CD4-positive, alpha-beta T cell (primary cell): ENCODE measurements around the gene PTPRE. TPM values are rescaled to one million over a fixed set of nuclear protein-coding genes. Genes with fewer than 3 reads are reported as not detected.

Experiments used
- ATAC-seq: fragments of 200-7000 bp; cut with Tn5 transposase; one replicate; pipeline ENCODE4 v1.10.0; 2022; ENCODE audit warnings: mild to moderate bottlenecking; ENCODE audit not compliant: poor library complexity
- CTCF ChIA-PET: fragments of 350-600 bp; sonication (Branson Sonifier 250); formaldehyde crosslinking; loops from one replicate; lab custom pipeline; 2021; ENCODE audit warnings: antibody characterized with exemption, inconsistent platforms; lab: Charles Lee
- POLR2A ChIA-PET: fragments of 350-600 bp; sonication (Branson Sonifier 250); formaldehyde crosslinking; loops from one replicate; lab custom pipeline; 2021; ENCODE audit warnings: antibody characterized with exemption, inconsistent platforms; lab: Charles Lee
- DNase-seq, 14 experiments: peaks; one replicate each; pipeline ENCODE4 v3.0.0-alpha.2; 2013 to 2020; ENCODE audit warnings: mixed read lengths in 2 of 14
- H3K27ac ChIP-seq, 2 donors: one replicate each; pipeline versions ENCODE4 v1.5.1 to v1.7.0; 2013; ENCODE audit warnings: low read length in 2 of 2, low read depth in 1 of 2, mild to moderate bottlenecking in 1 of 2
- H3K27me3 ChIP-seq, 2 experiments: 1 replicate in 1 of 2; 2 replicates in 1 of 2; pipeline versions ENCODE4 v1.6.1 to v1.7.0; 2013; ENCODE audit warnings: low read length in 2 of 2, control low read depth in 1 of 2, mild to moderate bottlenecking in 1 of 2, moderate library complexity in 1 of 2; ENCODE audit not compliant: insufficient read depth in 2 of 2, control insufficient read depth in 1 of 2
- H3K36me3 ChIP-seq: one replicate; pipeline ENCODE4 v1.6.1; 2013; ENCODE audit warnings: low read length, control low read depth; ENCODE audit not compliant: insufficient read depth
- H3K4me1 ChIP-seq: one replicate; pipeline ENCODE4 v1.6.1; 2013; ENCODE audit warnings: low read length, control low read depth; ENCODE audit not compliant: insufficient read depth
- H3K4me3 ChIP-seq: one replicate; pipeline ENCODE4 v1.5.1; 2013; ENCODE audit warnings: mild to moderate bottlenecking, low read length, moderate library complexity
- H3K9me3 ChIP-seq, 2 experiments: 1 replicate in 1 of 2; 2 replicates in 1 of 2; pipeline versions ENCODE4 v1.6.1 to v1.7.0; 2013; ENCODE audit warnings: low read length in 2 of 2, mild to moderate bottlenecking in 2 of 2, control low read depth in 1 of 2, moderate library complexity in 1 of 2; ENCODE audit not compliant: control insufficient read depth in 1 of 2, insufficient read depth in 1 of 2
- H3K27ac Mint-ChIP-seq: one replicate; pipeline ENCODE4 v1.8.0; 2020; ENCODE audit warnings: mixed read lengths
- H3K27me3 Mint-ChIP-seq: one replicate; pipeline ENCODE4 v1.8.0; 2021; ENCODE audit warnings: mixed read lengths
- H3K36me3 Mint-ChIP-seq: one replicate; pipeline ENCODE4 v1.8.0; 2021; ENCODE audit warnings: low read depth, mixed read lengths
- H3K4me1 Mint-ChIP-seq: one replicate; pipeline ENCODE4 v1.8.0; 2021; ENCODE audit warnings: low read depth, mixed read lengths
- H3K4me3 Mint-ChIP-seq: one replicate; pipeline ENCODE4 v1.8.0; 2020; ENCODE audit warnings: mild to moderate bottlenecking, mixed read lengths
- H3K9me3 Mint-ChIP-seq: one replicate; pipeline ENCODE4 v1.8.0; 2020; ENCODE audit warnings: mixed read lengths
- intact Hi-C, 2 experiments: fragments of 100-400 bp; cut with DNase I in 1 of 2; cut with micrococcal nuclease in 1 of 2; formaldehyde crosslinking; loops; one replicate each; pipeline versions ENCODE4 v1.15.1 to v1.9.0; 2023 to 2025; cut with DNase I, micrococcal nuclease
- total RNA-seq, 174 experiments: library from RNA in 2 of 174; stranded (reverse) in 2 of 174; gene quantifications; one replicate each; pipeline ENCODE4 v1.2.3 and lab custom pipeline; 2021 to 2026
- TF ChIP-seq, protein P1 (sequence below): fragments of 200-600 bp; IDR thresholded peaks from one replicate; pipeline ENCODE4 v1.8.0; 2022; ENCODE audit warnings: antibody characterized with exemption, mild to moderate bottlenecking

The PTPRE gene
- total RNA-seq, 2 experiments from 2014 or later = 47.6 to 55.1 TPM

DNA sequence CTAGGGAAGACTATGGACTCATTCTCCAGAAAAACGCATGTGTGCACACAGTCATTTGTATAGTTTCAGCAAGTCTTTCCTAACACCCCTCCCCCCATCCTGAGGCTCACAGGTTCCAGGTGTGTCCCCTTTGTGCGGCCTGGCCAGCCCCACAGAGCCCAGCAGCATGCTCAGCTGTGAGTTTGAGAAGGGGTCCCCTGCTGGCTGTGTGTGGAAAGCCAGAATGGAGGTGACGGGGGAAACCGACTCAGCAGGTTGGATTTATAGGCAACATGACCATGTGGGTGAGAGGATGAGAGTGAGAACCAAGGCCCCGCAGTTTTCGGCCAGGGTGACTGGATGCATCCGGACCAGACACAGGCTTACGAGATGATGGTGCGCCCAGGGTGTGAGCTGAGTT lies 9.9 kb downstream of the PTPRE start:
- Histone ChIP-seq H3K27me3 (no peaks in the 10 kb centered on the region), H3K27ac (no peak overlapping the region), H3K36me3 (no peaks in the 10 kb centered on the region), H3K9me3 (no peaks in the 10 kb centered on the region), H3K4me3 (no peak overlapping the region), H3K4me1 (peaks cover 6% of the 10 kb centered on the region)
- ChIA-PET POLR2A (no interaction called here), CTCF (no interaction called here)
- no peak for DNase-seq
- H3K27ac Mint-ChIP-seq = no peak overlapping the region
- intact Hi-C loops = no loop called here
- H3K4me1 Mint-ChIP-seq = no peaks in the 10 kb centered on the region
- H3K36me3 Mint-ChIP-seq = no peaks in the 10 kb centered on the region
- H3K27me3 Mint-ChIP-seq = no peaks in the 10 kb centered on the region
- no peaks in the 10 kb centered on the region for H3K9me3 Mint-ChIP-seq
- no peak overlapping the region for H3K4me3 Mint-ChIP-seq
- TF ChIP-seq, protein P1, sequence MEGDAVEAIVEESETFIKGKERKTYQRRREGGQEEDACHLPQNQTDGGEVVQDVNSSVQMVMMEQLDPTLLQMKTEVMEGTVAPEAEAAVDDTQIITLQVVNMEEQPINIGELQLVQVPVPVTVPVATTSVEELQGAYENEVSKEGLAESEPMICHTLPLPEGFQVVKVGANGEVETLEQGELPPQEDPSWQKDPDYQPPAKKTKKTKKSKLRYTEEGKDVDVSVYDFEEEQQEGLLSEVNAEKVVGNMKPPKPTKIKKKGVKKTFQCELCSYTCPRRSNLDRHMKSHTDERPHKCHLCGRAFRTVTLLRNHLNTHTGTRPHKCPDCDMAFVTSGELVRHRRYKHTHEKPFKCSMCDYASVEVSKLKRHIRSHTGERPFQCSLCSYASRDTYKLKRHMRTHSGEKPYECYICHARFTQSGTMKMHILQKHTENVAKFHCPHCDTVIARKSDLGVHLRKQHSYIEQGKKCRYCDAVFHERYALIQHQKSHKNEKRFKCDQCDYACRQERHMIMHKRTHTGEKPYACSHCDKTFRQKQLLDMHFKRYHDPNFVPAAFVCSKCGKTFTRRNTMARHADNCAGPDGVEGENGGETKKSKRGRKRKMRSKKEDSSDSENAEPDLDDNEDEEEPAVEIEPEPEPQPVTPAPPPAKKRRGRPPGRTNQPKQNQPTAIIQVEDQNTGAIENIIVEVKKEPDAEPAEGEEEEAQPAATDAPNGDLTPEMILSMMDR = no peak
- ATAC-seq = no peak

DNA sequence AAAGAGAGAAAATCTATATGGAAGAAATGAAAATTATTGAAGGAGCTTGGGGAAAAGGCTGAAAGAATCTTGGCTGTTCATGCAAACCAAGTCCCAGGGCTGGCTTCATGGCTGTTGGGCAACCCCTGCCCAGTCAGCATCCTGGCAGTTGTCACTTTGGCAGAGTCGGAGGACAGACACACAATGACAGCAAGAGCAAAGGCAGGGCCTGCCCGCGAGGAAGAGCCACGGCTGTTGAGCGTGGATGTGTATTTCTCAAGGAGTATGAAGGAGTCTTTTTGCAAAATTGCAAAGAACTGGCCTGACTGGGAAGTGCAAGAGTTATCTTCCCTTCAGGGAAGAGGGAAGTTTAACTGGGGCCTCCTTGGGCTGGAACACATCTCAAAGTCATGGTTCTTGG lies 11.7 kb downstream of the PTPRE start:
- ChIA-PET POLR2A (no interaction called here), CTCF (no interaction called here)
- no peaks in the 10 kb centered on the region for H3K27me3 Mint-ChIP-seq
- no peaks in the 10 kb centered on the region for H3K9me3 ChIP-seq
- intact Hi-C loops = no loop called here
- H3K27me3 ChIP-seq = no peaks in the 10 kb centered on the region
- ATAC-seq (no peak), DNase-seq (no peak)
- no peak overlapping the region for H3K27ac Mint-ChIP-seq
- H3K4me1 Mint-ChIP-seq = no peaks in the 10 kb centered on the region
- H3K4me1 ChIP-seq = peaks cover 9% of the 10 kb centered on the region
- no peaks in the 10 kb centered on the region for H3K9me3 Mint-ChIP-seq
- H3K36me3 ChIP-seq = no peaks in the 10 kb centered on the region
- no peak overlapping the region for H3K4me3 Mint-ChIP-seq
- TF ChIP-seq, protein P1 = no peak
- no peak overlapping the region for H3K27ac ChIP-seq
- H3K36me3 Mint-ChIP-seq = no peaks in the 10 kb centered on the region
- no peak overlapping the region for H3K4me3 ChIP-seq

DNA sequence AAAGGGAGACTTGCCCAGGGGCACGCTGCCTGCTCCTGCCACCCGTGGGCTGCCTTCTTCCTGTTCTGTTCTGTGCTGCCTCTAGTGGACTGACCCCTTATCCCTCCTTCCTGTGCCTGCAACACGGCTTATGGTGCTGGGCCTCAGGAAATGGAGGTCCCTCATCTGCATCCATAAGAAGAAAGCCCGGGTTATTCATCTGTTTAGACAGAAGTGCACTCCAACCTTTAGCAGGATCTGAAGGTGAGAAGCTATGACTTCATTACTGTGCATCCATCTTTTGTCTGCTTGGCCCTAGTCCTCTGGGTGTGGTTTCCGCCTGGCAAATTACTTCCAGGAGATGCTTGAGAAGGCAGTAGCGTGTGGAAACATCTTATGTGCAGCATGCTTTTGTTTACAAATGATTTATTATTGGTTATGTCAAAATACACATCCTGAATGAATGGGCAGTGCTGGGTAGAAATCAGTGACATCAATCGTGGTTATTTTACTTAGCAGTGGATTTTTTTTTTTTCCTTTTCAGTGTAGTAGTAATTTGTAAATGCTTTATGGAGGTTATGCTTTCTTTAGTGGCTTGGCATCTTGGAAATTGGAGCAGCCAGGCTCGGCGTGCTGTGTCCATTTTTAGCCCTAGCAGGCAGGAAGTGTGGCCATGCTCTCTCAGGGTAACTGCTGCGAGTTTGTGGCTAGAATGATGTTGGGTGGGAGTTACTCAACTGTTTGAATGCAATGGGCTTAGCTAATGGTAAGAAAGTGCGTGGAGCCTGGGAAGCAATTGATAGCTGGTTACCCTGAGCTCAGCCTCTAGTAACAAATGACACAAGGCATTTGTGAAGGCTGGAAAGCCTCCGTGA lies 12.7 kb downstream of the PTPRE start:
- intact Hi-C loops = no loop called here
- H3K9me3 ChIP-seq = no peaks in the 10 kb centered on the region
- Mint-ChIP-seq H3K36me3 (no peaks in the 10 kb centered on the region), H3K27me3 (no peaks in the 10 kb centered on the region), H3K4me3 (no peak overlapping the region), H3K4me1 (no peaks in the 10 kb centered on the region), H3K9me3 (no peaks in the 10 kb centered on the region), H3K27ac (no peak overlapping the region)
- no peaks in the 10 kb centered on the region for H3K27me3 ChIP-seq
- TF ChIP-seq, protein P1 = no peak
- no peaks in the 10 kb centered on the region for H3K36me3 ChIP-seq
- DNase-seq = no peak
- no peak overlapping the region for H3K27ac ChIP-seq
- CTCF ChIA-PET = no interaction called here
- POLR2A ChIA-PET = no interaction called here
- ATAC-seq = no peak
- no peak overlapping the region for H3K4me3 ChIP-seq
- peaks cover 9% of the 10 kb centered on the region for H3K4me1 ChIP-seq
